Epidermal melanocyte (primary cell): Measurements from ENCODE around the gene TOX4.
A peak's percentile ranks its signal among the peaks of the same experiment; 100 is the strongest.
"Not testable (repeated sequence)": the region's sequence is repeated elsewhere in the genome, so short reads cannot be mapped to it uniquely, and the experiment has no call there.

Experiments used
- DNase-seq: peaks from one replicate; pipeline ENCODE4 v3.0.0; 2011; ENCODE audit warnings: low spot score; ENCODE audit not compliant: insufficient read length

Gene TOX4

DNA sequence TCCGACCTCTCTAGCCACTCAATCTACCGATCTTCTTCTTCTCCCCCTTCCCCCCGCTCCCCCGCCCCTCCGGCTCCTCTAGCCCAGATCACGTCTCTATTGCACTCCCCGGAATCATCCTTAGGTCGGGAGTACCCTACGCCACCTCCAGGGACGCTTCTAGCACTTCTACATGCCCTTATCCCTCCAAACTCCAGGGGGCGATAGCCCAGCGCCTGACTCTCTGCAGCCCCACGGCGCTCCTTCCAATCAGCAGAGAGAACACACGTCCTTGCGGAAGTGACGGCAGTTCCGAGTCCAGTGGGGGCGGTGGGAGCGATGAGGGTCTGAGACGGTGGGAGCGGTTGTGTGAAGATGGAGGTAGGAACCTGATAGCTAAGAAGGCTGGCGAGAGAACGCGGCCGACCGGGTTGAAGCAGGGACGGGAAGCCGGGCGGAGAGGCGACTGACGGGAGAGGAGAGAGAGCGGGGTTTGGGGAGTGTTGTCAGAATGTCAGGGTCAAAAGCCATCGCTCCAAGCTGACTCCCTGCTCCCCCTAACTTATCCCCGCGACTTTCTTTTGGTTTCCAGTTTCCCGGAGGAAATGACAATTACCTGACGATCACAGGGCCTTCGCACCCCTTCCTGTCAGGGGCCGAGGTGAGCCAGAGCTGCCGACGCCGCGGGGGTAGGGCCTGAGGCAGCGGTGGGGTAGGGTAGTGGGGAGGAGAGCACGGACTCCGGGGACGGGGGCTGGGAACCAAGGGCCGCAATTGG lies at the start of gene TOX4, which contains the start of gene RAB2B:
TOX4 (plus strand) TSS at position 271 of the 757 bp plus-strand sequence; CDS start at position 355, 84 bp downstream.
RAB2B (minus strand) TSS at position 35 of the 757 bp plus-strand sequence. CDS start 87 bp downstream, outside the sequence.
- DNase-seq, result peak; percentile 87

DNA sequence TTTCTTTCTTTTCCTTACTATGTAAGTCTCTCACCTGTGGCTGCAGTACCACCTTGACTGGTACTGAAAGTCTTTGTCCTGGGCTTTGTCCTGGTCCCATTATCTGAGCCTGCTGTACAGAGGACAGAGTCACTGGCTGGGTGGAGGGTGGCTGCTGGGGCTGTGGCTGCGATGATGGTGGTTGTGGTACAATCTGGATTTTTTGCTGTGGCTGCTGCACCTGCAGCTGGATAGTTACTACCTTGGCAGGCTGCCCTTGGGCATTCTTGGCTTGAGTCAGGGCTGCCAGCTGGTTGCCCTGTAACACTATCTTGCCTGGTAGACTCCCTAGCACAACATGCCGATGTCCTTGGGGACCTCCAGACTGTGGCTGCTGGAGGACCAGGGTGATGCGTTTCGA lies 48.1 kb upstream of the TOX4 start:
- DNase-seq, result no peak

DNA sequence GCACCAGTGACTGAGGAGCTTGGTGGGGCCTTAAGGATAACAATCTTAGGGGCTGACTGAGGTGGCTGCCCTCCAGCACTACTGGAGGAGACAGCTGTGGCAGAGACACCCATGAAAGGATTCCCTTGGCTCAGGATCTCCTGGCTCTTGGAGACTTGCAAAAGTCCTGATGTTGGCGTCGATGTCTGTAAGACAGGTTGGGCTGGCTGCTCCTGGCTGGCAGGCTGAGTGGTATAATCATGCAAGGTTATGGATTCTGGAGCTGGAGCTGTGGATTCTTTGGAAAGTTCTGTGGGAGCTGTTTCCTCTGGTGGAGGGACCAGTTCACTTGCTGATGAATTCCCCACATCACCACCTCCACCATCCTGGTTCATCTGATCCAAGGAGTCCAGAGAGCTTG lies 45.9 kb upstream of the TOX4 start:
- no peak for DNase-seq

DNA sequence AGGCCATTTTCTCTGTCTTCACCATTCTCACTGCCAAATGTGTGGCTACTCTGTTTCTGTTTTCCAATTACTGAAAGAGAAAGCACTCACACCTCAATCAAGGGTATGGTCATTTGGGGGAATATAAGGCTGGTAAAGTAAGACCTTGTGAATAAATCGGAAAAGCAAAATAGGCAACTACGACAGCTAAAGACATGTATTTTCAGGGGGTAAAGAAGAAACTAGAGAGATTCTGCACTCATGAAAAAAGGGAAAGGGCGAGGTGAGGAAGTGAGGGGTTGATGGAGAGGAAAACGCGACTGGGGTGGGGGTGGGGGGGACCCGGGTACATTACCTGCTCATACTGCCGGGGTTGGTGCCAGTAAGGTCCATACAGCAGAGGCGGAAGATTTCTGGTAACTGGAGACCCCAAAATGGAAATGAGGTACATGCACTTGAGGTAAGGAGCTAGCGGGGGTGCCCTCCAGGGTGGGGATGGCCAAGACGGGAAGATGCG lies 40.4 kb upstream of the TOX4 start:
- no peak for DNase-seq

DNA sequence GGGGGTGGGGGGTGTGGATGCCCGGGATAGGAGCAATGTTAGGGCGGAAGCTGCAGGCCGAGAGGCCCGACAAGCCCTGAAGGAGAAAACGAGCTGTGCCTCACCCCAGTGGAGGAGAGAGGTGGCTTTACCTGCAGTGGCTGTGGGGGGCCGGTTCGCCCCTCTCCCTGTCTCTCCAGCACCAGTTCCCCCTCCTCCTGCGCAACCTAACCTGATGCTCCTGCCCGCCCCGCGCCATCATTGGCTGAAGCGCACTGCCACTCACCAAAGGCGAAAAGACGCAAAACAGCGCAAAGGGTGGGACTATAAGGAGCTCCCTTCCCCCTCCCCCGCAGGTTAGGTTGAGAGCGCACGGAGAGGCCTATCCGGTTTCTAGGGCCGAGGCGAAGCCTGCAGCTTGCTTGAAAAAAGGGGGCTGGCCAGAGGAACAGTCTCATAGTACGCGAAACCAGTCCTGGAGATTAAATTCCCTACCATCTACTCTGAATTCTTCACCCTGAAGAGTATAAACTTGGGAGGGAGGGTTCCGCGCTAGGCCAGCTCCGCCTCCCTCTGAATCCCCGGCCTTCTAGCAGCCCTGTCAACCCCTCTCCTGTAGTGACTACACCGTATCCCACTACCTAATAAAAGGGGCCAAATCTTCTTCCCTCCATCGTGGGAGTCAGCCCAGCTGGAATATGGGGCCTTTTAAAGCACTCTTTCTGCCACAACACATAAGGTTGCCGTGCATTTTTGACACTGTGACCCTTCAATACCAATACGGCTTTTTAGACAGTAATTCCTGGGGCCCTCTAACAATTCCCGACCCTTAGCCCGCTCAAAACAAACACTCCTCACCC lies 39.7 kb upstream of the TOX4 start:
- DNase-seq, result peak; percentile 88

DNA sequence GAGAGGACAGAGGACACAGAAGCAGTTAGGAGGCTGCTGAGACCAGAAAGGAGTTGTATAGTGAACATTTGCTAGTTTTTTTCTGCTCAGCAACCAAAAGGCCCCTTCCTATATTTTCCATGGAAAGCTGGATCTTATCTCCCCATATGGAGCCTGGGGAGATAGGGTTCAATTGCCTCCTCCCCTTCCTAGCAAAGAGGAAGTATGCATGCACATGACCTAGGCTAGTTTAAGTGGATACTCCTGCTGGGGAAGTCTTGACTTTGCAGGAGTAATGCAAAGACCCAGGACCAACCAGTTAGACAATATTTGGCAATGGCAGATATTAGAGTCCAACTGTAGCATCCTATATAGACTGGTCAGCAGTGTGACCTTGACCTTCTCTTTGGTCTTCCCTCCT lies 36.1 kb upstream of the TOX4 start:
- DNase-seq, result no peak

DNA sequence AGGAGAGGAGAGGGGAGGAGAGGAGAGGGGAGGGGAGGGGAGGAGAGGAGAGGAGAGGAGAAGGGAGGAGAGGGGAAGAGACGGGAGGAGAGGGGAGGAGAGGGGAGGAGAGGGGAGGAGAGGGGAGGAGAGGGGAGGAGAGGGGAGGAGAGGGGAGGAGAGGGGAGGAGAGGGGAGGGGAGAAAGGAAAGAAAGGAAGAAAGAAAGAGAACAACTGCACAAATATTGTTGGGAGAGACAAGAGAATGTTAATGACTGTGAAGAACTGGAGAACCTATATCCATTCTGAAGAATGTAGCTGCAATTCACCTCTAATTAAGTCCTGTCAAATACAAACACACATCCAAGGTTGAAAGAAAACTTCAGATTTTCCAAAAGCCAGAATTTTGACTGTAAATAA lies 34.3 kb upstream of the TOX4 start:
- not testable (repeated sequence) for DNase-seq

DNA sequence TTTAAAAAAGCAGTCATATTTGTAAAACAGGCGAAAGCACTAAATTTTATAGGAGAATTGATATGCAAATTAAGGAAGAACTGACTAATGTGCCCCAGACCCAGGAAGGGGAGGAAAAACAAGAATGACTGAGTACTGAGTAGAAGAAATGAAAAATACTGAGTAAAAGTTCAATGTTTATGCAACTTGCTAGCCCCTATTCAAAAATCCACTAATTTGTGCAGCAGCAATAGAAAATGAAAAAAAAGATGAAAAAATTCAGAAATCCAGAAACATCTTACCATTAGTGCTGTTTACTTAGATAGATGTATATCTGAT lies 27.1 kb upstream of the TOX4 start:
- no peak for DNase-seq

DNA sequence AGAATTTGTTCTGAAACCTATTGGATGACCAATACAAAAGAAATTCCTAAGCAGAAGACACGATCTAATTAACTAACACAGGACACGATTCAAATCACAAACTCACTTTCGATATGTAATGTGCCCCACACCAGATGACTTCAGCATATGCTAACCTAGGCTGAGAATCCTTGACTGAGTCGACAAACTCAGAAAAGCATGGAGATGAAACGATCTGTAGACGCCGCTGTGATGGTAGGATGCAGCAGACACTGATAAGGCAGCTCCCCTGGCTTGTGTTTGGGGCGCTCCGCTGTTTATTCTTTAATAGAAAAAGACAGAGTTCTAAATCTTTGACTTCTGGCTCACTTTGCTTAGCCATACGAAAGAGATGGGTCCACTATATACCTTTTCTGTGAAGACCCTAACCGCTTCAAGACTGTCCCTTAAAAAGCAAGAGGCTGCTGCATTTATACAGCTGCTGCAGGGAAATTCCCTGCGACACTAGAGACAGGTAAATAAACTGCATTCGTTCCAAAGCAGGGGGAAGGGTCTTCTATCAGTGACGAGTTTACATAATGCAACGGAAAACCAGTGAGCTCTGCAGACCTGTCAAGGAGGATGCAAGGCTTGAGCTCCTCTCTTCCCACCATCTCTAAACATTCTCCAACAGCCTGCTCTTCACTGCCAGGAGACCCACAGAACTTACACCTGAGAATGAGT lies 22.0 kb upstream of the TOX4 start:
- no peak for DNase-seq

DNA sequence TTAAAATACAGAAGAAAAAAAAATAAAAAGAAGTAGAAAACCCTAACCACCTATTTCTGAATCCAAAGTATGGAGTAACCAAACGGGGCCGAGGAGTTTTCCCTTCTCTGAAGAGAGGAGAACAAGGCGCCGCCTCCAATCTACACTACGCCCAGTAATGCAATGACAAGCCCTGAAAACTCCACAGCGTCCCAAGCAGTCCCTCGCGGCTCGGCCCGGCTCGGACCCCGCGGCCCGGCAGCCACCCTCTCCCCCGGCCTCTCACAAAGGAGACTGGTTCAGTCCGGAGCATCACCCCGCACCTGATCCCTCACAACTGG lies 21.4 kb upstream of the TOX4 start:
- DNase-seq, result no peak

DNA sequence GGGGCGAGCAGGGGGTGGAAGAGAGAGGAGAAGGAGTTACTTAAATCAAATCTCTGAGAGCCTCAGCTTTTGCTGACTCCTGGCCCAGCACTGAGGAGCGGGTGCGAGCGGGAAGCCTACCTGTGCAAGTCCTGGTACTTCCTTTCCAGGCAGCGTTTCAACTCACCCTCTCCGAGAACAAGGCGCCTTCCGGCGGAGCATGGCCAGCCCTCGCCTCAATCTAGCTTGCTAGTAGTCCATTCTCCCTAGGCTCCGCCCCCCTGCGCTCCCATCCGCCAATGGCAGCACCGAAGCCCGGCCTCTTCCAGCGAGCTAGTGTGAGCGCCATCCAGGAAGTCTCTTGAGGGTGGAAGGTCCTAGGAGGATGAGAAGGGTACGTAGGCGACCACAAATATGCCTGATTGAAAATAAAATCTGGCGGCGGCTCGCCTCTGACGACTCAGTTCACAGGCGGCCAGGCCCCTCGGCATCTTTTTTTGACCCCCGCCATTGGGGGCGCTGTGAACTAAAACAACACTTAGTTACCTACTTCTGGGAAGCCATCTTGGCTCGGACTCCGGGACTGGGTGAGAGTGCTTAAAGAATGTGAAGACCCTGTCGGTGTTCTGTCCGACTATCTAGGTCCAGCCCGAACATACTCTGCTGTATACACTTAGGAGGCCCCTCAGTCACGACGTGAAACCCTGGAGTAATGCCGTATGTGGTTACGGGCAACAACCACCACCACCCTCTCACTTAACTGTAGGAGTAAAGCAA lies 20.9 kb upstream of the TOX4 start, which contains the start of gene CHD8:
CHD8 (minus strand) TSS at position 212 of the 756 bp plus-strand sequence. CDS start 24,480 bp downstream, outside the sequence.
- peak; percentile 98 for DNase-seq

DNA sequence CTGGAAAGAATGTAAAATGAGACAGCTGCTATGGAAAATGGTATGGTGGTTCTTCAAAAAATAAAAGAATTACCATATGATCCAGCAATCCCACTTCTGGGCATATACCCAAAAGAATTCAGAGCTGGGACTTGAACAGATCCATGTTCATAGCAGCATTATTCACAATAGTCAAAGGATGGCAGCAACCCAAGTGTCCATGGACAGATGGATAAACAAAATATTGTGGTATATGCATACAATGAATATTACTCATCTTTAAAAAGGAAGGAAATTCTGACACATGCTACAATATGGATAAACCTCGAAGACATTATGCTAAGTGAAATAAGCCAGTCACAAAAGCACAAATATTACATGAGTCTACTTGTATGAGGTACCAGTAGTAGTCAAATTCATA lies 9.4 kb upstream of the TOX4 start:
- no peak for DNase-seq

DNA sequence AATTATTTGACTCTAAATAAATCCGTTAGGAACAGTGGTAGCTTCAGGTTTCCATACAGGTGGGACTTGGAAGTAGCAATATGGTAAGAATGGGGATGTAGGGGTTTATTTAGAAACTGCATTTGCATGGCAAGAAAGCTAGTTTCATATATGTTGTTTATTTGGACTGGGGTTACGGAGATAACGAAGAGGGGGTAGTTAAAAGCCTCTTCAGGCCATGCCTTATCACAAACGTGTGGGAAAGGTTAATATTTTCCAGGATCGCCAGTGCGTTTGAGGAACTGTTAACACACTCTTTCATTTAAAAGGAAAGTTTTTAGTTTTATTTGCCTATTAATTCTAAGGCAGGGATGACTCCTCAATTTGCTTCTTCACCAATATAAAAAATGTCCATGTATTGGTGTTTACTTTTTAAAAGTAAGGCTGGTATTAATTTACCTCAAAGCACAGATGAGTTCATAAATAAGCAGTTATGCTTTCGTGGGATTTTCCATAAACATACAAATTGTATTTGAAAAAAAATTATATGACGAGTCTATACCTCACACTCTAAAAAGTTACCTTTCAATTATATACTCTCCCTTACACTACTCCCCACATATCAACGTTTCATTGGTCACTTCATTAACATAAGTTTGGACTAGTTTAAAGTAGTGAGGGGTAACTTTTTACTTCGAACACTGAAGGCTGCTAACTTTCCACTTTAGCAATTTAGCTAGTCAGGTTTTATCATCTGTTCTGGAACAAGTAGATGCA lies 1.1 kb upstream of the TOX4 start:
- DNase-seq, result no peak

DNA sequence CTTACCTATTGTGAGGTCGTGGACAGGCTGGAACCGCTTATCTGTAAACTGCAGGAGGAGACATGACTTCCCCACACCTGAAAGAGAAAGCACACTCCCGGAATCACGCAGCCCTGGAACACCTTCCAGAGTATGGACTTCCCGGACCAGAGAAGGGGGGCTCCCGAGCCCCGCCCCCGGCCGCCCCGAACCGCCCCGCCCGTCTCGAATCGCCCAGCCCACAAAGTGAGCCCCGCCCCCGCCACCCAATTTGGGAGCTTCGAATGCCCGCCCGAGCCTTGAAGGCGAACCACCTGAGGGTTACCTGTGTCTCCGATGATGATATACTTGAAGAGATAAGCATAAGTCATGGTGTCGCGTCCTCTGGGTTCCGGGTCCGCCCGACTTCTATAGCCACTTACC lies 471 bp upstream of the TOX4 start:
- DNase-seq, result no peak

DNA sequence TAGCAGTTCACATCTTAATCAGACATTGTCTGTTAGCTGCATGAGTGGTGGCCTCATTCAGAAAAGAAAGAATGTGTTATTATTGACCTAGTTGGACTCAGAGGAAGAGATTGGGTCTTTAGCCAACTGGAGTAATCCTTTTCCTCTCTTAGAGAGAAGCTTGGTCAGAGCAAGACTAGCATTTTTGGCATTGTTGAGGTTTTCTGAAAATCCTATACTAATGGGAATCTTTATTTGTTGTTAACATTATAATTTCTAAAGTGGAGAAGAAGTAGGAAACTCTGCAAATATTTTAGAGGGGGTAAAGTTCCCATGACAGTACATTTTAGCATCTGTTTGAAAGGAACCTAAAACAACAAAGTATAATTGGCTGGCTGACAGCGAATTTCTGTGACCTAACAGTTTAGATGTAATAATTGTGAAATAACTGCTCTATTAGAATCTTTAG lies 9.7 kb downstream of the TOX4 start:
- DNase-seq, result no peak

DNA sequence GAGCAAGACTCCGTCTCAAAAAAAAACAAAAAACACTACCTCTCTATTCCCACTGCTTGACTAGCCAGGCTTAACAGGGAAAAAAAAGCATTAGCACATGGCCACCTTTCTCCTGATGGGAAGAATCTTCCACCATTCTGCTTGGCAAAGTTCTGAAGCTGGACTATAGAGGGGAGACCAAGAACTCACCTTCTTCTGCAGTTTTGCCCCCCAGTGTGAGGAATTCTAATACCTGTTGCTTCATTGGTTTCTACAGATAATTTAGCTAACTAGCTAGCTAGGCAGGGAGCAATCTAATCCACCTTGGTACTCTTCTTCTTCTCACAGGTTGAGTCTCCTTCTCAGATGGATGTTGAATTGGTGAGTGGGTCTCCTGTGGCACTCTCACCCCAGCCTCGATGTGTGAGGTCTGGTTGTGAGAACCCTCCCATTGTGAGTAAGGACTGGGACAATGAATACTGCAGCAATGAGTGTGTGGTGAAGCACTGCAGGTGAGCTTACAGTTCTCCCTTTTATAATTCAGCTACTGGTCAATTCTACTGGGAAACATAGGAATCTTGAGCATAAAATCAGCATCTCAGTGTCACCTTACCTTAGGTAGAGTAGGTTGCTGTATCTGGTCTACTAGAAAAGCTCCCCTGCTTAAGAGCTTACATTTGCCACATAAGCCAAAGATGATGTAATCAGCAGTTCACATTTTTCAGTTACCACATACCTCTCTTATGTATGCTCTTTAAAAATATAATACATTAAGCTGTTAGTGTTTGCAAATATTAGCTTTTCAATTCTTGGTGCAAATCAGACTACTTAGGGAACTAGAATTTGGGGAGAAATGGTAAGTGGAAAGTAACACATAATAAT lies 18.1 kb downstream of the TOX4 start:
- DNase-seq, result no peak

DNA sequence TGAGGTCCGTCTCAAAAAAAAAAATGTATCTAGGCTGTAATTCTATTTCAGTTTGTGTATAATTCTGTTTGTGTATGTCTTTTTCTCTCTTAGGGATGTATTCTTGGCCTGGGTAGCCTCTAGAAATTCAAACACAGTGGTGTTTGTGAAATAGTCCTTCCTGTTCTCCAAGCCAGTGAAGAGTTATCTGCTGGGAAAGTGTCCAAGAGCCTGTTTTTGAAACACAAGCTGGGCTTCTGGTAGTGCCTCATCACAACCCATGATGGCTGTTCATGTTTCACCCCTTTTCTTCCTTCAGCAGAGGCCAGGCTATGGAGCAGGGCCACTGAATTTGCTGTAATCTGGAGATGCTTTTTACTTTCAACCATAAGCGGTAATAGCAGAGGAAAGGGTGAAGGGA lies 19.5 kb downstream of the TOX4 start:
- no peak for DNase-seq

DNA sequence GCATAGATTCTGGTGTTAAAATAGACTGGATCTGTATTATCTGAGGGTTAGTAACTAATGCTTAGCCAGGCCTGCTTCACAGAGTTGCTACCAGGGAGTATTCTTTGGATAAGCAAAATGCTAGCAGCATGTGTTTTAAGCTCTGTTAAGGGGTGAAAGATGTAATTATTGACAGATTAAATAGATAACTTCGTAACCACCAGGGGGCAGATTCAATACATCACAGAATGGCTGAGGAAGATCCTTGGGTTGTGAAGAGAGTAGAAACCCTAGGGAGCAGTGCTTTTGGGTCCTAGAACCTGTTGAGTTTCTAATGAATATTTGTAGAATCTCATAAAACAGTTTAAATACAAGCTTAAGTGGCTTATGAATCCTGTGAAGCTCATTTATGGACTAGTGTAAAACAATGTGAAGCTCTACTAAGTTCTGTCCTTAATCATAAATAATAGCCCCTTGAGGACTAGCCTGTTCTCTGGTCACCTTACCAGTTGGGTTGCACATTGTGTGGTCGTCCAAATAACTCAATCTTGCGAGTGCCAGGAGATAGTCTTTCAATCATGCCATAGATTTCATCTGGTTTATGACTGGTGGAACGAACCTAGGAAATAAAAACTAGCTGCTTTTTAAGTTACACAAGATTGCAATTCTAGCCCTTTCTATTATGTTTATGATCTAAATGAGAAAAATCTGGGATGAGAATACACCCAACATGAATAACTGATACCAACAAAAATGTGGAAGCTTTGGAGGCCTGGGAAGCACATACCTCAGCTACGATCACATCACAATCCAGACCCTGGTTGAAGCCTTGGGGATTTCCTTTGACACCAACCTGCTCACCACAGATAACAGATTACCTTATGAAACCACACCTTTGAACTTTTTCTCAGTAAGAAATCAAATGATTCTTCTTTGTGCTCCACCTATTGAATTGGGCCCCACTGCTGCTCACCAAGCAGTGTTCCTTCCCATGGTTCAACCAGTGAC lies 21.8 kb downstream of the TOX4 start:
- peak; percentile 50 for DNase-seq
